Measurements from ENCODE around the gene TOR2A. TPM values are rescaled to one million over a fixed set of nuclear protein-coding genes. Genes with fewer than 3 reads are reported as not detected.

TOR2A gene
- total RNA-seq, 1 experiment from 2014 or later: 13.2 TPM

DNA sequence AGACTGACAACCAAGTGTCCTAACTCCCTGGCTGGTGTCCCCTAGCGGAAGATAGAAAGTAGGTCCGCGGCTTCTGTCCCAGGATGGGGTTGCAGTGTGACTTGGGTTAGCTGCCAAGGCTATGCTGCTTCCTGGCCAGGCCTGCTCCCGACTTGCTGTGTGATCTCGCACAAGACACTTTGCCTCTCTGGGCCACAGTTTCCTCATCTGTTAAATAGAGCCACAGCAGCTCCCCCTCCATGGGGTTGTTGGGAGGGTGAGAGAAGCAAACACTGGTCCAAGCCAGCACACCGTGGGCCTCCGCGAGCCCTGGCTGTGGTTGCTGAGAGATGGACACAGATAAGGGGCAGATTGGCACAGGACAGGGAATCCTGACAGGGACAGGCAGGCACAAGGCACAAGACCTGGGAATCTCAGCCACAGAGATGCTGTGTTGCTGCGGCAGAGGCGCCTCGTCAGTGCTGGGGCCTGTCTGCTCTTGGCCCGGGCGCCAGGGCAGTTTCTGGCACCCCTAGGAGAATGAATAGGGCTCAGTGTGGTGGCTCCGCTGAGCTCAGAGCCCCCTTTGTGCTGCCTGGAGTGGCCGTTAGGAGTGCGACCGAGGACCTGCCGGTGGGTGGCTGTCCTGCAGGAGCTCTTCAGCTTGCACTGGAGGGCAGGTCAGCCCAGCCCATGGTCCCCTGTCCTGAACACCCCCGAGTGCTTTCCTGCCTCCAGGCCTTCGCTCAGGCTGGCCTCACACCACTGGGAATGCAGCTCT lies 45.2 kb upstream of the TOR2A start:
- Histone ChIP-seq H3K23ac (ENCODE audit: insufficient read length, low read depth, low read length) (no peak overlapping the region), H3K23me2 (ENCODE audit: insufficient read length, low read depth, low read length, poor library complexity, severe bottlenecking) (peaks cover 2% of the 10 kb centered on the region), H2AK5ac (ENCODE audit: insufficient read length, low read length) (no peak overlapping the region), H4K91ac (ENCODE audit: insufficient read length, low read depth, low read length) (no peak overlapping the region), H2BK12ac (ENCODE audit: insufficient read length, low read depth, low read length) (no peak overlapping the region), H3T11ph (ENCODE audit: low read length) (no peak overlapping the region), H2BK120ac (ENCODE audit: low read depth, low read length, poor library complexity, severe bottlenecking) (no peak overlapping the region), H4K5ac (ENCODE audit: insufficient read length, low read depth, low read length) (no peak overlapping the region), H4K20me1 (ENCODE audit: control insufficient read depth, insufficient read depth, insufficient read length) (no peaks in the 10 kb centered on the region), H2BK20ac (ENCODE audit: low read depth, low read length, poor library complexity, severe bottlenecking) (no peak overlapping the region), H3K4me2 (ENCODE audit: insufficient read depth, insufficient read length, low read length) (no peak overlapping the region), H3K9me3 (ENCODE audit: control insufficient read depth, low read depth, low read length) (no peaks in the 10 kb centered on the region), H3K14ac (ENCODE audit: insufficient read depth, low read length) (no peak overlapping the region; the same call in 1 of the 2 replicates), H3K18ac (ENCODE audit: insufficient read length, low read depth, low read length) (no peak overlapping the region), H2AFZ (ENCODE audit: low read length) (no peak overlapping the region), H3K56ac (ENCODE audit: insufficient read length, low read depth, low read length) (no peak overlapping the region), H3K9ac (ENCODE audit: extremely low read depth, insufficient read length, low read length) (no peak overlapping the region), H2BK15ac (ENCODE audit: low read depth, low read length) (no peak overlapping the region), H2BK5ac (ENCODE audit: insufficient read length, low read length) (no peak overlapping the region), H3K4ac (ENCODE audit: low read depth, low read length) (no peak overlapping the region), H3K79me1 (ENCODE audit: insufficient read depth, low read depth, low read length, poor library complexity, severe bottlenecking) (no peaks in the 10 kb centered on the region), H4K8ac (replicated peaks; ENCODE audit: insufficient read length, low read depth, low read length) (no peak overlapping the region), H3K27me3 (ENCODE audit: insufficient read depth, low read length) (no peaks in the 10 kb centered on the region; the same call in 1 of the 2 replicates), H3K4me1 (ENCODE audit: insufficient read depth, low read length) (no peaks in the 10 kb centered on the region; the same call in 1 of the 2 replicates), H3K27ac (ENCODE audit: insufficient read length, low read depth, low read length) (no peak overlapping the region), H3K79me2 (ENCODE audit: insufficient read depth, low read length) (no peaks in the 10 kb centered on the region)
- no peak for DNase-seq
- Mint-ChIP-seq H3K9me3 (no peaks in the 10 kb centered on the region), H3K4me3 (no peak overlapping the region), H3K27ac (no peak overlapping the region; a peak in 1 of 7 replicates), H3K4me1 (peaks cover 9 to 38% of the 10 kb centered on the region in 2 experiments), H3K27me3 (ENCODE audit: low read depth) (peaks cover 6% of the 10 kb centered on the region), H3K36me3 (ENCODE audit: insufficient read depth in 1 of 3, low read depth in 3 of 3) (no peaks in the 10 kb centered on the region)
- no CpG with 5 or more reads among the region's 20 CpGs for WGBS (ENCODE audit: extremely low coverage, insufficient read length, low lambda C conversion rate)
- TF ChIP-seq, protein P1, sequence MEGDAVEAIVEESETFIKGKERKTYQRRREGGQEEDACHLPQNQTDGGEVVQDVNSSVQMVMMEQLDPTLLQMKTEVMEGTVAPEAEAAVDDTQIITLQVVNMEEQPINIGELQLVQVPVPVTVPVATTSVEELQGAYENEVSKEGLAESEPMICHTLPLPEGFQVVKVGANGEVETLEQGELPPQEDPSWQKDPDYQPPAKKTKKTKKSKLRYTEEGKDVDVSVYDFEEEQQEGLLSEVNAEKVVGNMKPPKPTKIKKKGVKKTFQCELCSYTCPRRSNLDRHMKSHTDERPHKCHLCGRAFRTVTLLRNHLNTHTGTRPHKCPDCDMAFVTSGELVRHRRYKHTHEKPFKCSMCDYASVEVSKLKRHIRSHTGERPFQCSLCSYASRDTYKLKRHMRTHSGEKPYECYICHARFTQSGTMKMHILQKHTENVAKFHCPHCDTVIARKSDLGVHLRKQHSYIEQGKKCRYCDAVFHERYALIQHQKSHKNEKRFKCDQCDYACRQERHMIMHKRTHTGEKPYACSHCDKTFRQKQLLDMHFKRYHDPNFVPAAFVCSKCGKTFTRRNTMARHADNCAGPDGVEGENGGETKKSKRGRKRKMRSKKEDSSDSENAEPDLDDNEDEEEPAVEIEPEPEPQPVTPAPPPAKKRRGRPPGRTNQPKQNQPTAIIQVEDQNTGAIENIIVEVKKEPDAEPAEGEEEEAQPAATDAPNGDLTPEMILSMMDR (conservative IDR thresholded peaks at IDR 0.05): no peak
